ENCODE measurements around the gene ELOA2.
"Not testable (repeated sequence)": the region's sequence is repeated elsewhere in the genome, so short reads cannot be mapped to it uniquely, and the experiment has no call there.

Gene ELOA2, protein sequence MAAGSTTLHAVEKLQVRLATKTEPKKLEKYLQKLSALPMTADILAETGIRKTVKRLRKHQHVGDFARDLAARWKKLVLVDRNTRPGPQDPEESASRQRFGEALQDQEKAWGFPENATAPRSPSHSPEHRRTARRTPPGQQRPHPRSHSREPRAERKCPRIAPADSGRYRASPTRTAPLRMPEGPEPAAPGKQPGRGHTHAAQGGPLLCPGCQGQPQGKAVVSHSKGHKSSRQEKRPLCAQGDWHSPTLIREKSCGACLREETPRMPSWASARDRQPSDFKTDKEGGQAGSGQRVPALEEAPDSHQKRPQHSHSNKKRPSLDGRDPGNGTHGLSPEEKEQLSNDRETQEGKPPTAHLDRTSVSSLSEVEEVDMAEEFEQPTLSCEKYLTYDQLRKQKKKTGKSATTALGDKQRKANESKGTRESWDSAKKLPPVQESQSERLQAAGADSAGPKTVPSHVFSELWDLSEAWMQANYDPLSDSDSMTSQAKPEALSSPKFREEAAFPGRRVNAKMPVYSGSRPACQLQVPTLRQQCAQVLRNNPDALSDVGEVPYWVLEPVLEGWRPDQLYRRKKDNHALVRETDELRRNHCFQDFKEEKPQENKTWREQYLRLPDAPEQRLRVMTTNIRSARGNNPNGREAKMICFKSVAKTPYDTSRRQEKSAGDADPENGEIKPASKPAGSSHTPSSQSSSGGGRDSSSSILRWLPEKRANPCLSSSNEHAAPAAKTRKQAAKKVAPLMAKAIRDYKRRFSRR

DNA sequence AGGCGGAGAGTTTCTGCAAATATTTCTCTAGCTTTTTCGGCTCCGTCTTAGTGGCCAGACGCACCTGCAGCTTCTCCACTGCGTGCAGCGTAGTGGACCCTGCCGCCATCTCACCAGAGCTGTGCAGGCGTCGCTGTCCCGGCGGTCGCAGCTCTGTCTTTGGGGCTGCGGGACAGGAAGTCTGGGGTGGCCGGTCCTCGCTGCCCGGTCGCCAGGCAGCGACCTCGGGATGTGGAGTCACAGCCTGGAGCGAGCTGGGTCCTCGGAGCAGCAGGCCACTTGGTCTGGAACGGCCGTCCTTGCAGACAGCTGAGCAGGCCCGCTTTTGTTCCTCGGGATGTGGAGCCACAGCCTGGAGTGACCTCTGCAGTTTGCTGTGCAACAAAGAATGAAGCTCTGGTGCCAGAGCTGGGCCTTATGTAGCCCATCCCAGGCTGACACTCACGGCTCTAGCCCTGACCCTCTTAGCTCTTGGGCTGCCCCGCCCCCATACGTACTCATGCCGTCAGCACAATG lies at the start of gene ELOA2:
TSS of gene ELOA2 (minus strand) at position 466 of the 516 bp plus-strand sequence. CDS start at position 109, 357 bp downstream.
- DNase-seq: no peak

DNA sequence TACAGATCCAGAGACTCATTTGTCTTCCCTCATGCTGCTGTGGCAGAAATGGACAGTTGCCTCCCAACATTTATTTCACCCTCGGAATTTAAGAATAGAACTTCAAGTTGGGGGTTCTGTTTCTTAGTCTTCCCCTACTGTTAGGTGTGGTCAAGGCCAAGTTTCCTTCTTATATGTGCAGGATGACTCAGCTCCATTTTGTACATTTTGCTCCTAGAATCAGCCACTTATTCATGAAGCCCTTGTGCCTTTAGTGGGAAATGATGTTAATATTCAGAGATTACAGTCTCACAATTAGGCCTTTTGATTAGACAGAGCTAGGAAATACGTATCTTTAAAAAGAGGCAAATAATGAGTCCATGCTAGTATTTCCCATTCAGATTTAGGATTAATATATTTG lies 46.2 kb upstream of the ELOA2 start:
- DNase-seq: no peak

- DNase-seq: no peak
These were observed 45.5 kb upstream of the ELOA2 start for GRCh38 chr18:47080872-47081271.

DNA sequence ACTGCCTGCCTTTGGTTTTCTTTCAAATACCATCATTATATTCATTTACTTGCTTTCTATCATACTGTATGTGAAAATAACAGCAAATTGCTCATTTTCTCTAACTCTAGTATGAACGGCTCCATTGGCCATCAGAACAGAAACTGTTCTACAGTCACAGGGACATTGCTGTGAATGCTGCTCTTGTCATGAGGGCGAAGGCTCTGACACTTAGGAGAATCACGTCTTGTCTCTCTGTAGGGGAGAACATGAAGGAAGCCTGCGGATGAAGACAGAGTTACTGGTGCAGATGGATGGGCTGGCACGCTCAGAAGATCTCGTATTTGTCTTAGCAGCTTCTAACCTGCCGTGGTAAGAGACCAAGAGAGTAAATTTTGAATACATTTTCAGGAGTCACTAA lies 41.7 kb upstream of the ELOA2 start:
- no peak for DNase-seq

- no peak for DNase-seq
These were observed 39.9 kb upstream of the ELOA2 start for GRCh38 chr18:47075098-47075883.

DNA sequence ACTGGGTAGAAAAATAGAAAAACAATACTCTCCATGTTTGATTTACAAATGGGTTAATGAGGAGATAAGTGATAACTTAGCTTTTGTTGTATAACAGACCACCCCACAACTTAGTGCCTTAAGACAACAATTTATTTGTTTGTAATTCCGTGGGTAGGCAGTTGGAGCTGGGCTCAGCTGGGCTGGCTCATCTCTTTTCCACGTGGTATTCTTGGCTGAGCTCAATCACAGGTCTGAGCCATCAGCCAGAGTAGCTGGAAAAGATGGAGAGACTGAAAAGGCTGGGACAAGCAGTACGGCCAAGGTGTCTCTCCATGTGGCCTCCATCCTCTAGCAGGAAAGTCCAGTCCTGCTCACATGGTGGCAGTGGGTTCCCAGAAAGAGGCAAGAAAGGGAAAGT lies 32.2 kb upstream of the ELOA2 start:
- DNase-seq: no peak

- DNase-seq: no peak
These were observed 27.7 kb upstream of the ELOA2 start for GRCh38 chr18:47063096-47063495.

DNA sequence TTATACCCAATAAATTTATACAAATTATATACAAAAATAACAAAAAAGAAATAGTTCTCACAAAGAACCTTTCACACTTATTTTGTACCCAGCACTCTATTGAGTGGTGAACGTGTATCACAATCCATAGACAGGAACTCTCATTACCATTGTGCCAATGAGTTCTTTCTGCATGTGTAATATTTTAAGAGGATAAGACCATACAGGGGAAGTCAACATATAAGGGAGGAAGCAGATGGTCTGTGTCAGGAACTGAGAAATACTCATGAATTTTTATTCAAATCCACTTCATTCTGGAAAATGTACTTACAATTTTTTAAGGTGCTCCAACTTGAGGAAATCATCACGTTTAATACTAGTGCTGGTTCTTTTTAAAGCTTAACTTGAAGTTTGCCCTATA lies 27.1 kb upstream of the ELOA2 start:
- no peak for DNase-seq

DNA sequence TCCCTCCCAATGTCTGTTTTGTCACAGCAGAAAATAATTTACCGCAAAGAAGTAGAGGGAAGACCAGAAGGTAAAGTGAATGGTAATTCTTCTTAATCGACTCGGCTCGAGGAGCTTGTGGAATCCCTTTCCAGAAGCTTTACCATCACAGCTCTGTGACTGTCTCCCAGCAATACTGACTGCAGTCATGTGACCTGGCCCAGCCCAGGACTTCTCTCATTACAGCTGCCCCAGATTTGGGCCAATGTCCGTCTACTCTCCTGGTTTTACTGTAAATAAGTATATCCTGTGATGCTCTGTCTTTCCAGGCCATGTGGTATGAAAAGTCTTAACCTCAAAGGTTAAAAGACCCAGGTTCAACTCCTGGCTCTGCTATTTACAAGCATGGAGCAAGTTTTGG lies 18.9 kb upstream of the ELOA2 start:
- no peak for DNase-seq

GRCh38 chr18:47050468-47050867 lies 15.0 kb upstream of the ELOA2 start:
- DNase-seq: peak; percentile 8 to 16

DNA sequence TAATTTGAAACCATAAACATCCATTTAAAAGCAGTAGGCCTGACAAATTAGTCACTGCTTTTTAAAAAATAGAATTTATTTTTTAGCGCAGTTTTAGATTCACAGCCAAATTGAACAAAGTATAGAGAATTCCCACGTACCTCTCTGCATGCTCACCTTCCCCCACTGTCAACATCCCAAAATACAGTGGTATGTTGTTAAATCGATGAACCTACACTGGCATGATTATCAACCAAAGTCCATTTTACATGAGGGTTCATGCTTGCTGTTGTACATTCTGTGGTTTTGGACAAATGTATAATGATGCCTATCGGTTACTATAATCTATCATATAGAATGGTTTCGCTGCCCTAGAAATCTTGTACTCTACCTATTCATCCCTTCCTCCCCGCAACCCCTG lies 5.6 kb upstream of the ELOA2 start:
- no peak for DNase-seq

DNA sequence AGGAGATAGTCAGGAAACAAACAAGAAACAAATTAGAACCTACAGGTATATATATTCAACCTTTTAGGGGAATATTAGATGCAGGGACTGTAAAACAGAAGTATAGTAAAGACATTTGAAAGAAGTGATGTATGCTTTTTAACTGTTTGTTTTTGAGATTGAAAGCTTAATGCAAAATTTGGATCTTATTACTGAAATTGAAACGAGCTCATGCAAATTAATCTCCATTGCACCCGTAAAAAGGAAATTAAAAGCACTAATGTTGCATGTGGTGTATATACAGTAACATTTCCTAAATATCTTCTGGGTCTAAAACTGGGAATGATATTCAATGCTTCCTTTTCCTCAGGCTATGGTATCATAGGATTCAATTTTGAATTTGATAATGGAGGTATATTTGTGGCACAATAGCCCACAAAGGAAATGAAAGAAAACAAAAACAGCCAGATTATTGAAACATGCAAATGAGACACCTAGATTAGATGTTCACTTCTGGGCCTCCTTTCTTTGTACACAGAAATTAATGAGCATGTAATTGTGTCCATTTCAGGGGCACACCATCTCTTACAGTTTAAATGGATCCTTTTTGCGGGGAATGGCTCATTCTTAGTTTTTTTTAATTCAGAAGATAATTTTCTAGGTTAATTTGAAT lies 1.6 kb upstream of the ELOA2 start:
- no peak for DNase-seq

DNA sequence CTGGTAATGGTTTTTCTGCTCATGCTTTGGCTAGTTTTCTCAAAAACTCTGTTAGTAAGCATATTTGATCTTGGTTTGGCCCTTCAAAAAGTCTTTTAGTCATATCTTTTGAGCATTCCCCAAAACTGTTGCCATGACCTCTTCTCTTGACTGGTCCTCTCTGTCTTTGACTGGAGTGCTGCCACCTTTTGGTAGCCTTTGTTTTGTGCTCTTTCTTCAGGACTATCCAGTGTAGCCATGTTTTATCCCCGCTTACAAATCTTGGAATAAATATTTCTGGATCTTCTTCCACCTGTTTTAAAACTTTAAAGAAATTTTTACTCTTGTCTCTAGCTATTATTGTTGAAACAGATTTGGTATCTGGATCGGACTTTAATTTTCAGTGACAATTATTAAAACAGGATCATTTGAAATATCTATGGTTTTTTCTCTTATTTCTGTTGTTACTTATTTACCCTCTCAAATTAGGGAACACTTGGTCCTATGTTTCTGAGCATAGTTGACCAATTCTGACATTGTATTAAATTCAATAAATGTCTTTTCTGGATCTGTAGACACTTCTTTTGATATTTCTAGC lies 965 bp upstream of the ELOA2 start:
- DNase-seq: peak; percentile 10 to 20

GRCh38 chr18:47034591-47034990 lies 830 bp downstream of the ELOA2 start:
- not testable (repeated sequence) for DNase-seq

- no peak for DNase-seq
These were observed 2.5 kb downstream of the ELOA2 start for GRCh38 chr18:47032945-47033344.

DNA sequence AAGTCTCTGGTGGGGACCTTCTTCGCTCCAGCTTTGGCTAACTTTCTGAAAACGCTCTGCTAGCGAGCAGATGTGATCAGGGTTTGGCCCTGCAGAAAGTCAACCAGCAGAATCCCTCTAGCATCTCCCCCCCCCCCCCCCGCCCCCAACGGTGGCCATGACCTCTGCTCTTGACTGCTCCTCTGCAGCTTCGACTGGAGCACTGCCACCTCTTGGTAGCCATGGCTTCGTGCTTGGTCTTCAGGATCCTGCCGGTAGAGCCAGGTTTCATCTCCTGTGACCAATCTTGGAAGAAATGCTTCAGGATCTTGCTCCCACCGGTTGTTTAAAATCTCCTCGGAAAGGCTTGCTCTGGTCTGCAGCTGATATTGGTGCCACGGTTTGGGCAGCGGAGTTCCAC lies 4.5 kb downstream of the ELOA2 start:
- DNase-seq: not testable (repeated sequence)

GRCh38 chr18:47029684-47030353 lies 5.6 kb downstream of the ELOA2 start:
- not testable (repeated sequence) for DNase-seq

GRCh38 chr18:47028738-47029137 lies 6.7 kb downstream of the ELOA2 start:
- not testable (repeated sequence) for DNase-seq

- DNase-seq: not testable (repeated sequence)
These were observed 9.8 kb downstream of the ELOA2 start for GRCh38 chr18:47025557-47026174.

DNA sequence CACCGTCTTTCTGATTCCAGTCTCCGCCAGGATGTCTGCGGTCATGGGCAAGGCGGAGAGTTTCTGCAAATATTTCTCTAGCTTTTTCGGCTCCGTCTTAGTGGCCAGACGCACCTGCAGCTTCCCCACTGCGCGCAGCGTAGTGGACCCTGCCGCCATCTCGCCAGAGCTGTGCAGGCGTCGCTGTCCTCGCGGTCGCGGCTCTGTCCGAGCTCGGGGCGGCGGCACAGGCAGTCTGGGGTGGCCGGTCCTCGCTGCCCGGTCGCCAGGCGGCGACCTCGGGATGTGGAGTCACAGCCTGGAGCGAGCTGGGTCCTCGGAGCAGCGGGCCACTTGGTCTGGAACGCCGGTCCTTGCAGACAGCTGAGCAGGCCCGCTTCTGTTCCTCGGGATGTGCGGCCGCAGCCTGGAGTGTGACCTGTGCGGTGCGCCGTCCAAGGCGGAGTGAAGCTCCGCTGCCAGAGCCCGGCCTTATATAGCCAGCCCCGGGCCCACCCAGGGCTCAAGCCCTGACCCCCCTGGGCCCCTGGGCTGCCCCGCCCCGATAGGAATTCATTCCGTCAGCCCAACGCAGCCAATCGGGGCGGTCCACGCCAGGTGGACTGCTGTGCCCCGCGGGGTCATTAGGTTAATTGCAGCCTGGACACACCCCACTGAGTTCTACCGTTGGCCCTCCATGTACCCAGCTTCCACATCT lies 11.5 kb downstream of the ELOA2 start:
- not testable (repeated sequence) for DNase-seq
